ENCODE results near the gene SERTAD4.

GRCh38 chr1:210250665-210250997, 18.0 kb downstream of the SERTAD4 start:
- TF ChIP-seq POLR2AphosphoS5 (IDR thresholded peaks at IDR 0.05) (no peak), CTCF (IDR thresholded peaks at IDR 0.05) (no peak), EP300 (IDR thresholded peaks at IDR 0.05) (no peak), POLR2A (IDR thresholded peaks at IDR 0.05) (no peak)
